K562 (cell line): Measurements from ENCODE around the gene ESRRB. TPM values are rescaled to one million over a fixed set of nuclear protein-coding genes. Genes with fewer than 3 reads are reported as not detected.

Experiments
- ATAC-seq: fragments of 200-7000 bp; cut with Tn5 transposase; 3 replicates; pipeline ENCODE4 v1.9.1; 2020; ENCODE audit warnings: moderate library complexity
- BruUV-seq: library from RNA; stranded (reverse); fragments of 400-500 nt; replicated peaks from 2 replicates; lab custom pipeline; 2021; lab: Mats Ljungman, UMichigan
- CTCF ChIA-PET: fragments of 300-600 bp; formaldehyde crosslinking; extraction: SDS; loops from one replicate; lab custom pipeline; 2021; ENCODE audit warnings: low intra/inter-chr PET ratio; lab: Yijun Ruan, JAX
- POLR2A ChIA-PET: fragments of 300-600, 350-650 bp; sonication (Branson Sonifier 250); formaldehyde crosslinking; extraction: SDS; loops from one replicate; lab custom pipeline; 2021; ENCODE audit warnings: antibody characterized with exemption, inconsistent platforms; lab: Yijun Ruan, JAX
- DNase-seq, 4 experiments: peaks; one replicate each; pipeline versions ENCODE4 v3.0.0 to v3.0.0-alpha.2; 2011 to 2018; ENCODE audit warnings: low spot score in 3 of 4, mixed read lengths in 3 of 4; ENCODE audit errors: extremely low read depth in 1 of 4
- FAIRE-seq: peaks from 2 replicates; lab custom pipeline; 2011; peaks lifted over from hg19 to GRCh38; lab: Jason Lieb, UNC
- H2AFZ ChIP-seq: 2 replicates; pipeline ENCODE4 v1.6.0; 2011; ENCODE audit warnings: low read depth, low read length, control low read depth, inconsistent platforms
- H3K27ac ChIP-seq: fragments of 200-600 bp; 3 replicates; pipeline ENCODE4 v1.8.0; 2011; ENCODE audit warnings: low read depth, mild to moderate bottlenecking, control low read depth, inconsistent platforms, low read length, moderate library complexity, mixed read lengths; ENCODE audit errors: extremely low read depth
- H3K27me3 ChIP-seq, 2 experiments: fragments of 300-600 bp in 1 of 2; 2 replicates in 1 of 2; 3 replicates in 1 of 2; pipeline versions ENCODE4 v1.6.0 to v1.8.0; 2011; ENCODE audit warnings: inconsistent platforms in 2 of 2, low read length in 2 of 2, mild to moderate bottlenecking in 1 of 2, mixed read lengths in 1 of 2, moderate library complexity in 1 of 2; ENCODE audit not compliant: control insufficient read depth in 2 of 2, insufficient read depth in 2 of 2
- H3K36me3 ChIP-seq: fragments of 300-600 bp; 3 replicates; pipeline ENCODE4 v1.8.0; 2011; ENCODE audit warnings: mild to moderate bottlenecking, low read length, inconsistent platforms; ENCODE audit not compliant: control insufficient read depth, insufficient read depth
- H3K4me1 ChIP-seq, 2 experiments: fragments of 200-600 bp in 1 of 2; replicated peaks in 1 of 2; 2 replicates in 1 of 2; 3 replicates in 1 of 2; pipeline versions ENCODE4 v1.5.1 to v1.8.0; 2011; ENCODE audit warnings: inconsistent platforms in 2 of 2, low read length in 2 of 2, mild to moderate bottlenecking in 1 of 2, mixed read lengths in 1 of 2, moderate library complexity in 1 of 2; ENCODE audit not compliant: control insufficient read depth in 2 of 2, insufficient read depth in 2 of 2
- H3K4me2 ChIP-seq: 2 replicates; pipeline ENCODE4 v1.6.1; 2011; ENCODE audit warnings: low read length, control low read depth, inconsistent platforms, mixed read lengths; ENCODE audit not compliant: insufficient read depth
- H3K4me3 ChIP-seq: fragments of 200-600 bp; sonication (generic), shearing (Covaris generic); 2 replicates; pipeline ENCODE4 v1.5.1; 2016; ENCODE audit warnings: control low read depth, inconsistent platforms
- H3K79me2 ChIP-seq: fragments of 200-600 bp; 3 replicates; pipeline ENCODE4 v1.8.0; 2011; ENCODE audit warnings: low read length, inconsistent platforms; ENCODE audit not compliant: control insufficient read depth, insufficient read depth
- H3K9ac ChIP-seq, 2 experiments: 2 replicates each; pipeline versions ENCODE4 v1.6.0 to v1.6.1; 2011; ENCODE audit warnings: low read depth in 2 of 2, low read length in 2 of 2, control low read depth in 1 of 2, inconsistent platforms in 1 of 2, mild to moderate bottlenecking in 1 of 2, mixed read lengths in 1 of 2; ENCODE audit not compliant: insufficient read depth in 1 of 2
- H3K9me1 ChIP-seq: one replicate; pipeline ENCODE4 v1.6.0; 2011; ENCODE audit warnings: inconsistent platforms, mild to moderate bottlenecking, low read length, moderate library complexity; ENCODE audit not compliant: control insufficient read depth, insufficient read depth
- H3K9me3 ChIP-seq: replicated peaks from 2 replicates; pipeline ENCODE4 v1.5.1; 2011; ENCODE audit warnings: low read depth, low read length, inconsistent platforms; ENCODE audit not compliant: control insufficient read depth, insufficient read depth
- H4K20me1 ChIP-seq: replicated peaks from 2 replicates; pipeline ENCODE4 v1.6.1; 2011; ENCODE audit warnings: low read length, inconsistent platforms, mixed read lengths; ENCODE audit not compliant: control insufficient read depth, insufficient read depth
- CHD1 ChIP-seq: fragments of 200-600 bp; sonication (generic); IDR thresholded peaks from one replicate; pipeline ENCODE4 v1.6.1; 2012; ENCODE audit warnings: mild to moderate bottlenecking, moderate library complexity, low read length, inconsistent platforms
- SETDB1 ChIP-seq: IDR thresholded peaks from one replicate; pipeline ENCODE4 v1.6.1; 2012; ENCODE audit warnings: low read length, control low read depth, inconsistent platforms
- TCFL5 ChIP-seq: fragments of 250-450 bp; sonication (Bioruptor Pico); conservative IDR thresholded peaks from 2 replicates; pipeline ENCODE4 v1.6.1; 2021; ENCODE audit warnings: mild to moderate bottlenecking, moderate library complexity, matching md5 sums
- ZNF589 ChIP-seq: fragments of 200-800 bp; sonication (Bioruptor generic); IDR thresholded peaks from 2 replicates; pipeline ENCODE4 v1.6.1; 2016; ENCODE audit warnings: low read depth, missing genetic modification characterization, missing compliant biosample characterization
- WGBS: fragments of 100-300 bp; shearing (Covaris generic); methylation state at CpG from one replicate; pipeline ENCODE4 v1.1.6; 2016; ENCODE audit warnings: low coverage, mixed read lengths; ENCODE audit not compliant: insufficient coverage; ENCODE audit errors: missing lambda C conversion rate; 5-methylcytosine and 5-hydroxymethylcytosine counted together
- in situ Hi-C: fragments of 300-500 bp; cut with MboI; formaldehyde crosslinking; loops from 4 replicates; pipeline ENCODE4 v1.15.0; 2018; ENCODE audit warnings: inconsistent platforms, mixed read lengths
- intact Hi-C: fragments of 100-400 bp; cut with micrococcal nuclease; formaldehyde crosslinking; loops from 2 replicates; pipeline ENCODE4 v1.14.2; 2022
- polyA plus RNA-seq, 8 experiments: library from polyadenylated mRNA; depleted of rRNA in 4 of 8; stranded (reverse) in 5 of 8; unstranded in 3 of 8; fragments of >200 nt; fragmentation: Nextera tagmentation in 2 of 8; fragmentation: Illumina TruSeq in 1 of 8; extraction: Ambion mirVana in 2 of 8; extraction: Trizol in 1 of 8; gene quantifications; 2 replicates each; pipeline versions ENCODE4 v1.2.1 to v1.2.3, GENCODE V29; 2011 to 2014; ENCODE audit warnings: inconsistent platforms in 1 of 8, missing spikeins in 1 of 8
- total RNA-seq, 7 experiments: library from RNA; depleted of rRNA in 6 of 7; stranded (reverse); fragments of >200 nt in 6 of 7; fragmentation: Illumina TruSeq in 2 of 7; extraction: Trizol in 2 of 7; gene quantifications; 2 replicates each; pipeline versions ENCODE4 v1.2.1 to v1.2.3, GENCODE V29; 2011 to 2021; ENCODE audit warnings: low replicate concordance in 1 of 7
- TF ChIP-seq, protein P1 (sequence below): fragments of 450-650 bp; formaldehyde crosslinking; conservative IDR thresholded peaks from 2 replicates; pipeline ENCODE4 v1.4.0; 2022; ENCODE audit warnings: mild to moderate bottlenecking, missing genetic modification characterization

The ESRRB gene
- total and polyA plus RNA-seq, 9 of the 15 experiments (the other 6 are each of a cell fraction or from before 2014, with no cell fraction given) = 3.2 to 24.7 (median 14.5) TPM

GRCh38 chr14:76509311-76509710 lies 133.4 kb downstream of the ESRRB start:
- in situ Hi-C loops = no loop called here
- H4K20me1 ChIP-seq = 0 out of 2 replicates have a peak, but pooled peaks cover 4% of the 10 kb centered on the region
- POLR2A ChIA-PET = interaction anchor here (1.9 kb wide), 1 partner anchor 10 kb away, joined by 7 read pairs; no protein-coding TSS in a partner anchor
- H3K27ac ChIP-seq = no peak overlapping the region
- H3K4me3 ChIP-seq = no peak overlapping the region
- ATAC-seq (no peak), DNase-seq (no peak), FAIRE-seq (no peak)
- no TSS peak for BruUV-seq
- H2AFZ ChIP-seq = no peak overlapping the region
- H3K4me2 ChIP-seq = no peak overlapping the region
- 0% methylated on average over 5 of the region's 7 CpGs for WGBS
- no peaks in the 10 kb centered on the region for H3K9me1 ChIP-seq
- no peaks in the 10 kb centered on the region for H3K9me3 ChIP-seq
- H3K79me2 ChIP-seq = no peaks in the 10 kb centered on the region
- TF ChIP-seq CHD1 (no peak), ZNF589 (CRISPR knock-in tag) (no peak), SETDB1 (no peak), TCFL5 (no peak)
- TF ChIP-seq, protein P1, sequence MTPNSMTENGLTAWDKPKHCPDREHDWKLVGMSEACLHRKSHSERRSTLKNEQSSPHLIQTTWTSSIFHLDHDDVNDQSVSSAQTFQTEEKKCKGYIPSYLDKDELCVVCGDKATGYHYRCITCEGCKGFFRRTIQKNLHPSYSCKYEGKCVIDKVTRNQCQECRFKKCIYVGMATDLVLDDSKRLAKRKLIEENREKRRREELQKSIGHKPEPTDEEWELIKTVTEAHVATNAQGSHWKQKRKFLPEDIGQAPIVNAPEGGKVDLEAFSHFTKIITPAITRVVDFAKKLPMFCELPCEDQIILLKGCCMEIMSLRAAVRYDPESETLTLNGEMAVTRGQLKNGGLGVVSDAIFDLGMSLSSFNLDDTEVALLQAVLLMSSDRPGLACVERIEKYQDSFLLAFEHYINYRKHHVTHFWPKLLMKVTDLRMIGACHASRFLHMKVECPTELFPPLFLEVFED (CRISPR knock-in tag) = no peak
- TF ChIP-seq, all 486 proteins: peak for 0
- CTCF ChIA-PET = no interaction called here
- no peaks in the 10 kb centered on the region for H3K36me3 ChIP-seq
- no peak overlapping the region for H3K9ac ChIP-seq
- intact Hi-C loops = no loop called here
- H3K27me3 ChIP-seq = peaks cover 3 to 44% of the 10 kb centered on the region in 2 experiments; a peak in 3 of 5 replicates
- H3K4me1 ChIP-seq = no peaks in the 10 kb centered on the region
